Measurements from ENCODE around the gene SPSB2. TPM values are rescaled to one million over a fixed set of nuclear protein-coding genes. Genes with fewer than 3 reads are reported as not detected.

Gene SPSB2
- total RNA-seq, 1 donor from 2014 or later: 4.1 TPM

GRCh38 chr12:6837370-6838060 lies 35.6 kb downstream of the SPSB2 start:
- Mint-ChIP-seq H3K27ac (no peak overlapping the region), H3K4me3 (ENCODE audit: low read depth) (no peak overlapping the region), H3K36me3 (ENCODE audit: low read depth) (no peaks in the 10 kb centered on the region), H3K4me1 (ENCODE audit: low read depth) (peaks cover 6% of the 10 kb centered on the region), H3K9me3 (no peaks in the 10 kb centered on the region), H3K27me3 (ENCODE audit: low read depth) (no peaks in the 10 kb centered on the region)
- DNase-seq (ENCODE audit: low spot score): no peak
- intact Hi-C loops (cut with micrococcal nuclease): no loop called here

GRCh38 chr12:6836851-6837250 lies 36.3 kb downstream of the SPSB2 start:
- H3K9me3 Mint-ChIP-seq: no peaks in the 10 kb centered on the region
- H3K36me3 Mint-ChIP-seq (ENCODE audit: low read depth): no peaks in the 10 kb centered on the region
- H3K4me3 Mint-ChIP-seq (ENCODE audit: low read depth): no peak overlapping the region
- peaks cover 6% of the 10 kb centered on the region for H3K4me1 Mint-ChIP-seq (ENCODE audit: low read depth)
- no peak for DNase-seq (ENCODE audit: low spot score)
- peaks cover under 1% of the 10 kb centered on the region for H3K27me3 Mint-ChIP-seq (ENCODE audit: low read depth)
- intact Hi-C loops (cut with micrococcal nuclease): no loop called here
- H3K27ac Mint-ChIP-seq: no peak overlapping the region

- no peaks in the 10 kb centered on the region for H3K9me3 Mint-ChIP-seq
- H3K36me3 Mint-ChIP-seq (ENCODE audit: low read depth): no peaks in the 10 kb centered on the region
- DNase-seq (ENCODE audit: low spot score): no peak
- no peak overlapping the region for H3K27ac Mint-ChIP-seq
- peaks cover 14% of the 10 kb centered on the region for H3K27me3 Mint-ChIP-seq (ENCODE audit: low read depth)
- no peak overlapping the region for H3K4me3 Mint-ChIP-seq (ENCODE audit: low read depth)
- H3K4me1 Mint-ChIP-seq (ENCODE audit: low read depth): peaks cover 6% of the 10 kb centered on the region
- intact Hi-C loops (cut with micrococcal nuclease): no loop called here
Measured at GRCh38 chr12:6834873-6835272, 38.2 kb downstream of the SPSB2 start.

DNA sequence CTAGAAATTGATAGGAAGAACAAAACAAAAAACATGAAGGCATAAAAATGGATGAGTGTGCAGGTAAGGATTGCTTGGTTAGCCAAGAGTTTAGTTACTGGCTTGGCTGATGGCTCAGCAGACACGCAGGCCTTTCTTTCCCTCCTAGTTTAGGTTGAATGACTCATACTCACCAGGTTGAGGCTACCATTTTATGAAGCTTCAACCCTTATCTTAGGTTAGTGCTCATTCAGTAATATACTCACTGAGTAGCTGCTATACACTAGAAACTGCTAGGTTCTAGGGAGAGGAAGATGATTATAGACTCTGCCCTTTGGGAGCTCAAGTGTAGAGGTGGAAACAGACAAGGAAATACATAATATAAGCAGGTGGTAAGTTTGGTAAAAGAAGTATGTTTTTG lies 38.8 kb downstream of the SPSB2 start:
- intact Hi-C loops (cut with micrococcal nuclease): no loop called here
- Mint-ChIP-seq H3K27me3 (ENCODE audit: low read depth) (peaks cover 14% of the 10 kb centered on the region), H3K9me3 (no peaks in the 10 kb centered on the region)

GRCh38 chr12:6833189-6833890 lies 39.8 kb downstream of the SPSB2 start:
- Mint-ChIP-seq H3K27ac (no peak overlapping the region), H3K36me3 (ENCODE audit: low read depth) (no peaks in the 10 kb centered on the region), H3K4me1 (ENCODE audit: low read depth) (peaks cover 15% of the 10 kb centered on the region), H3K4me3 (ENCODE audit: low read depth) (no peak overlapping the region), H3K9me3 (no peaks in the 10 kb centered on the region), H3K27me3 (ENCODE audit: low read depth) (peaks cover 19% of the 10 kb centered on the region)
- no peak for DNase-seq (ENCODE audit: low spot score)
- intact Hi-C loops (cut with micrococcal nuclease): no loop called here

More for the DNA sequence above, 38.8 kb downstream of the SPSB2 start:
- H3K4me3 Mint-ChIP-seq (ENCODE audit: low read depth): no peak overlapping the region
- no peak overlapping the region for H3K27ac Mint-ChIP-seq
- DNase-seq (ENCODE audit: low spot score): no peak
- no peaks in the 10 kb centered on the region for H3K36me3 Mint-ChIP-seq (ENCODE audit: low read depth)
- H3K4me1 Mint-ChIP-seq (ENCODE audit: low read depth): peaks cover 10% of the 10 kb centered on the region

GRCh38 chr12:6832125-6832524 lies 41.0 kb downstream of the SPSB2 start:
- Mint-ChIP-seq H3K27me3 (ENCODE audit: low read depth) (peaks cover 25% of the 10 kb centered on the region), H3K4me3 (ENCODE audit: low read depth) (no peak overlapping the region), H3K9me3 (no peaks in the 10 kb centered on the region), H3K4me1 (ENCODE audit: low read depth) (peaks cover 22% of the 10 kb centered on the region), H3K27ac (no peak overlapping the region), H3K36me3 (ENCODE audit: low read depth) (no peaks in the 10 kb centered on the region)
- no peak for DNase-seq (ENCODE audit: low spot score)
- intact Hi-C loops (cut with micrococcal nuclease): no loop called here

- Mint-ChIP-seq H3K4me3 (ENCODE audit: low read depth) (no peak overlapping the region), H3K27ac (no peak overlapping the region), H3K36me3 (ENCODE audit: low read depth) (no peaks in the 10 kb centered on the region), H3K4me1 (ENCODE audit: low read depth) (peaks cover 22% of the 10 kb centered on the region), H3K27me3 (ENCODE audit: low read depth) (peaks cover 27% of the 10 kb centered on the region), H3K9me3 (no peaks in the 10 kb centered on the region)
- intact Hi-C loops (cut with micrococcal nuclease): no loop called here
- no peak for DNase-seq (ENCODE audit: low spot score)
Measured at GRCh38 chr12:6831450-6831995, 41.6 kb downstream of the SPSB2 start.

- Mint-ChIP-seq H3K4me1 (ENCODE audit: low read depth) (peaks cover 22% of the 10 kb centered on the region), H3K9me3 (no peaks in the 10 kb centered on the region), H3K36me3 (ENCODE audit: low read depth) (no peaks in the 10 kb centered on the region), H3K27me3 (ENCODE audit: low read depth) (peaks cover 28% of the 10 kb centered on the region), H3K4me3 (ENCODE audit: low read depth) (no peak overlapping the region), H3K27ac (no peak overlapping the region)
- DNase-seq (ENCODE audit: low spot score): no peak
- intact Hi-C loops (cut with micrococcal nuclease): no loop called here
Measured at GRCh38 chr12:6830999-6831398, 42.1 kb downstream of the SPSB2 start.

GRCh38 chr12:6830286-6830890 lies 42.7 kb downstream of the SPSB2 start:
- no peak for DNase-seq (ENCODE audit: low spot score)
- Mint-ChIP-seq H3K27ac (no peak overlapping the region), H3K9me3 (no peaks in the 10 kb centered on the region), H3K4me3 (ENCODE audit: low read depth) (peak overlapping the region; percentile 35), H3K4me1 (ENCODE audit: low read depth) (peaks cover 22% of the 10 kb centered on the region), H3K36me3 (ENCODE audit: low read depth) (no peaks in the 10 kb centered on the region), H3K27me3 (ENCODE audit: low read depth) (peaks cover 30% of the 10 kb centered on the region)
- intact Hi-C loops (cut with micrococcal nuclease): no loop called here

GRCh38 chr12:6829536-6830220 lies 43.4 kb downstream of the SPSB2 start:
- no peaks in the 10 kb centered on the region for H3K36me3 Mint-ChIP-seq (ENCODE audit: low read depth)
- peaks cover 36% of the 10 kb centered on the region for H3K27me3 Mint-ChIP-seq (ENCODE audit: low read depth)
- no peaks in the 10 kb centered on the region for H3K9me3 Mint-ChIP-seq
- peak overlapping the region; percentile 80 for H3K27ac Mint-ChIP-seq
- peaks cover 24% of the 10 kb centered on the region for H3K4me1 Mint-ChIP-seq (ENCODE audit: low read depth)
- intact Hi-C loops (cut with micrococcal nuclease): loop anchor here (5.0 kb wide), 3 partner anchors 37 to 222 kb away; partner anchors contain the start of genes CHD4 and PTMS
- DNase-seq (ENCODE audit: low spot score): no peak
- H3K4me3 Mint-ChIP-seq (ENCODE audit: low read depth): peak overlapping the region; percentile 85

- Mint-ChIP-seq H3K27ac (peak overlapping the region; percentile 80), H3K36me3 (ENCODE audit: low read depth) (no peaks in the 10 kb centered on the region), H3K4me3 (ENCODE audit: low read depth) (peak overlapping the region; percentile 85), H3K9me3 (no peaks in the 10 kb centered on the region), H3K27me3 (ENCODE audit: low read depth) (peaks cover 40% of the 10 kb centered on the region), H3K4me1 (ENCODE audit: low read depth) (peaks cover 20% of the 10 kb centered on the region)
- intact Hi-C loops (cut with micrococcal nuclease): loop anchor here (5.0 kb wide), 3 partner anchors 37 to 222 kb away; partner anchors contain the start of genes CHD4 and PTMS
- no peak for DNase-seq (ENCODE audit: low spot score)
Measured at GRCh38 chr12:6828781-6829535, 44.1 kb downstream of the SPSB2 start.

Data from activated T-helper 2 cell treated with anti-CD3 and anti-CD28 coated beads, Interferon-gamma antibody, Interleukin-2, Interleukin-4, amounts not matched to agents 10 μg/mL and 5 μg/mL and 100 μg/mL, durations not matched to agents 14 hours and 24 hours and 36 hours (primary cell).